K562 (cell line): Measurements from ENCODE around the gene UBXN6. TPM values are rescaled to one million over a fixed set of nuclear protein-coding genes. Genes with fewer than 3 reads are reported as not detected.
A peak's percentile ranks its signal among the peaks of the same experiment; 100 is the strongest.

Experiments
- CBX1 ChIP-seq: sonication (generic); IDR thresholded peaks from 2 replicates; pipeline ENCODE4 v1.6.1; 2016; ENCODE audit warnings: antibody characterized with exemption, low read depth, mild to moderate bottlenecking
- DIDO1 ChIP-seq: fragments of 450-650 bp; IDR thresholded peaks from 2 replicates; pipeline ENCODE4 v1.6.1; 2016; ENCODE audit warnings: low read depth, missing biosample characterization, missing genetic modification characterization
- DMBX1 ChIP-seq: fragments of 250-450 bp; sonication (Bioruptor Pico); IDR thresholded peaks from 2 replicates; pipeline ENCODE4 v1.8.0; 2022; ENCODE audit warnings: inconsistent platforms, mild to moderate bottlenecking, moderate library complexity, borderline replicate concordance
- HIVEP1 ChIP-seq: fragments of 250-450 bp; sonication (Bioruptor Pico); IDR thresholded peaks from 2 replicates; pipeline ENCODE4 v1.4.0; 2020; ENCODE audit warnings: mild to moderate bottlenecking
- JUNB ChIP-seq: fragments of 450-650 bp; formaldehyde crosslinking; conservative IDR thresholded peaks from 2 replicates; pipeline ENCODE4 v1.4.0; 2020; ENCODE audit warnings: mild to moderate bottlenecking
- KDM4B ChIP-seq, 2 experiments: fragments of 450-650 bp in 1 of 2; sonication (generic) in 1 of 2; IDR thresholded peaks; 2 replicates each; pipeline ENCODE4 v1.6.1; 2016 to 2017; ENCODE audit warnings: borderline replicate concordance in 2 of 2, antibody characterized with exemption in 1 of 2, low read depth in 1 of 2, mild to moderate bottlenecking in 1 of 2
- MNT ChIP-seq, 2 experiments: fragments of 450-650 bp; conservative IDR thresholded peaks; 2 replicates each; pipeline ENCODE4 v1.6.1; 2017; ENCODE audit warnings: mild to moderate bottlenecking in 2 of 2, moderate library complexity in 2 of 2
- NRF1 ChIP-seq, 2 experiments: fragments of 450-650 bp; IDR thresholded peaks in 1 of 2; conservative IDR thresholded peaks in 1 of 2; 2 replicates each; pipeline ENCODE4 v1.6.1; 2014; ENCODE audit warnings: mild to moderate bottlenecking in 2 of 2
- POU5F1 ChIP-seq: fragments of 150-350 bp; IDR thresholded peaks from 2 replicates; pipeline ENCODE4 v1.6.1; 2014; ENCODE audit warnings: borderline replicate concordance, low read length, low read depth, mild to moderate bottlenecking; ENCODE audit not compliant: partially characterized antibody
- RAD51 ChIP-seq: fragments of 450-650 bp; IDR thresholded peaks from 2 replicates; pipeline ENCODE4 v1.7.1; 2016; ENCODE audit warnings: low read depth, mild to moderate bottlenecking, borderline replicate concordance
- RB1 ChIP-seq: fragments of 450-650 bp; IDR thresholded peaks from 2 replicates; pipeline ENCODE4 v1.6.1; 2017; ENCODE audit warnings: low read depth, mild to moderate bottlenecking
- RBFOX2 ChIP-seq: fragments of 200-400 bp; formaldehyde crosslinking; IDR thresholded peaks from 2 replicates; pipeline ENCODE4 v1.6.1; 2017; ENCODE audit warnings: low read depth, mild to moderate bottlenecking, low read length, moderate library complexity
- RBM39 ChIP-seq: fragments of 200-400 bp; formaldehyde crosslinking; optimal IDR thresholded peaks from 2 replicates; pipeline ENCODE3; 2018; ENCODE audit warnings: low read depth, low read length
- SMARCA5 ChIP-seq: fragments of 450-650 bp; IDR thresholded peaks from 2 replicates; pipeline ENCODE4 v1.6.1; 2016
- SRSF9 ChIP-seq: fragments of 200-400 bp; formaldehyde crosslinking; IDR thresholded peaks from 2 replicates; pipeline ENCODE4 v1.6.1; 2017; ENCODE audit warnings: low read depth, low read length, borderline replicate concordance
- YY1 ChIP-seq, 3 experiments: IDR thresholded peaks; 2 replicates each; pipeline ENCODE4 v1.6.1; 2011; ENCODE audit warnings: low read length in 2 of 3, mild to moderate bottlenecking in 2 of 3, moderate library complexity in 2 of 3, borderline replicate concordance in 1 of 3, control low read depth in 1 of 3, low read depth in 1 of 3; ENCODE audit not compliant: insufficient read depth in 3 of 3, insufficient replicate concordance in 2 of 3, control insufficient read depth in 1 of 3, insufficient read length in 1 of 3; ENCODE audit errors: extremely low read depth in 1 of 3
- ZC3H11A ChIP-seq: IDR thresholded peaks from 2 replicates; pipeline ENCODE4 v1.6.1; 2012; ENCODE audit warnings: low read depth, low read length, improper control_type of control experiment
- polyA plus RNA-seq, 8 experiments: library from polyadenylated mRNA; depleted of rRNA in 4 of 8; stranded (reverse) in 5 of 8; unstranded in 3 of 8; fragments of >200 nt; fragmentation: Nextera tagmentation in 2 of 8; fragmentation: Illumina TruSeq in 1 of 8; extraction: Ambion mirVana in 2 of 8; extraction: Trizol in 1 of 8; gene quantifications; 2 replicates each; pipeline versions ENCODE4 v1.2.1 to v1.2.3, GENCODE V29; 2011 to 2014; ENCODE audit warnings: inconsistent platforms in 1 of 8, missing spikeins in 1 of 8
- total RNA-seq, 7 experiments: library from RNA; depleted of rRNA in 6 of 7; stranded (reverse); fragments of >200 nt in 6 of 7; fragmentation: Illumina TruSeq in 2 of 7; extraction: Trizol in 2 of 7; gene quantifications; 2 replicates each; pipeline versions ENCODE4 v1.2.1 to v1.2.3, GENCODE V29; 2011 to 2021; ENCODE audit warnings: low replicate concordance in 1 of 7
- TF ChIP-seq, protein P1 (sequence below): fragments of 250-450 bp; sonication (Bioruptor Pico); IDR thresholded peaks from 2 replicates; pipeline ENCODE4 v1.5.0; 2022; ENCODE audit warnings: mild to moderate bottlenecking
- TF ChIP-seq, protein P2 (sequence below): fragments of 450-650 bp; formaldehyde crosslinking; IDR thresholded peaks from 2 replicates; pipeline ENCODE4 v1.4.0; 2020; ENCODE audit warnings: mild to moderate bottlenecking, moderate library complexity
- TF ChIP-seq, protein P3 (sequence below): fragments of 200-800 bp; sonication (Bioruptor generic); IDR thresholded peaks from 2 replicates; pipeline ENCODE4 v1.6.1; 2017; ENCODE audit warnings: missing genetic modification characterization, missing compliant biosample characterization

Gene UBXN6
- total and polyA plus RNA-seq, 9 of the 15 experiments (the other 6 are each of a cell fraction or from before 2014, with no cell fraction given), result 0.48 to 90.2 (median 29.5) TPM

DNA sequence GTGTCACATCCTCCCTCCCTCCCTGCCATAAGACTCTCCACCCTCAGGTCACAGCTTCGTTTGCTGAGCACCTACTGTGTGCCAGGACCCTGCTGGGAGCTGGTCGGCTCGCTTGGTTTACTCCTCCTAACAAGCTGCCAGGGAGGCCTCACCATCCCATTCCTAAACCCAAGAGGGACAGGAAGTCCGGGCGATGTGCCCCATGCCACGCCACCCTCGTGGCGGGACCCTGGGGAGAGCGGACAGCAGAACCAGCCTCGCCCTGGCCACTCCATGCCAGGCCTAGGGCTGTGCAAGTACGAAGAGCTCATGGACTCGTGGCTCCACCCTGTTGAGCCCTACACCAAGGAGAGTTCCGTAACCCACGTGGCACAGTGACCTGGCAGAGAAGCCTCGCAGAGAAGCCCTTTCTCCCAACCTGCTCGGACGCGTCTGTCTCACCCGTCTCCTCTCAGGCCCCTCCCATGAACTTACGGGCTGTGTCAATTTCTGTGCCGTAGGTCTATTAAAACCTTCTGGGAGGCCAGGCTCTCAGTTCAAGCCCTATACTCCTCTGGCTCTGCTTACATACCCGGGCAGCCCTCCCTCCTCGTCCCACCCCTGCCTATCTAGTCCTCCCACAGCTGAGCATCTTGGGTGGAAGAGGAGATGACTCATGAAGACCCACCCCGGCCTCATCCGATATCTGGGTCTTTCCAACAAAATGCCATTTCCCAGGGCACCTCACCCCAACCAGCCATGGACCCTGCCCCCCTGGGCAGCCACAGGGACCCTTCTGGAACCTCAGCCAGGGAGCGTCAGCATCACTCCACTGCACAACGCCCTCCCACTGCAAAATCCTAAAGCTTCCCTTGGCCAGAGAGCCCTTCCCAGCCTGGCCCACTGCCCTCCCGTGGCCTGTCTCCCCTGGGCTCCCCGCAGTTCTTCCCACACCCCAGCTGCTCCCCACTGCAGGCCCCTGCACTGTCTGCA is 2.6 kb downstream of the UBXN6 start (continued):
- TF ChIP-seq SMARCA5, result no peak
- TF ChIP-seq ZC3H11A, result no peak
- no peak for TF ChIP-seq HIVEP1 (CRISPR knock-in tag)
- TF ChIP-seq MNT (conservative IDR thresholded peaks at IDR 0.05), result peak; percentile 38 to 49; a peak in 2 of 4 replicates
- no peak for TF ChIP-seq DMBX1
- peak; percentile 54 for TF ChIP-seq RBFOX2
- TF ChIP-seq YY1 (IDR thresholded peaks at IDR 0.05; ENCODE audit: borderline replicate concordance in 1 of 3, control insufficient read depth in 1 of 3, extremely low read depth in 1 of 3, insufficient read depth in 3 of 3, insufficient read length in 1 of 3, insufficient replicate concordance in 2 of 3, low read depth in 1 of 3, low read length in 2 of 3), result no peak
- TF ChIP-seq DIDO1 (tag), result no peak
- TF ChIP-seq RBM39, result no peak
- TF ChIP-seq POU5F1, result no peak
- TF ChIP-seq CBX1, result no peak
- no peak for TF ChIP-seq JUNB (CRISPR knock-in tag)
- TF ChIP-seq KDM4B (IDR thresholded peaks at IDR 0.05; ENCODE audit: borderline replicate concordance in 2 of 2, low read depth in 1 of 2), result no peak
- TF ChIP-seq, protein P1, sequence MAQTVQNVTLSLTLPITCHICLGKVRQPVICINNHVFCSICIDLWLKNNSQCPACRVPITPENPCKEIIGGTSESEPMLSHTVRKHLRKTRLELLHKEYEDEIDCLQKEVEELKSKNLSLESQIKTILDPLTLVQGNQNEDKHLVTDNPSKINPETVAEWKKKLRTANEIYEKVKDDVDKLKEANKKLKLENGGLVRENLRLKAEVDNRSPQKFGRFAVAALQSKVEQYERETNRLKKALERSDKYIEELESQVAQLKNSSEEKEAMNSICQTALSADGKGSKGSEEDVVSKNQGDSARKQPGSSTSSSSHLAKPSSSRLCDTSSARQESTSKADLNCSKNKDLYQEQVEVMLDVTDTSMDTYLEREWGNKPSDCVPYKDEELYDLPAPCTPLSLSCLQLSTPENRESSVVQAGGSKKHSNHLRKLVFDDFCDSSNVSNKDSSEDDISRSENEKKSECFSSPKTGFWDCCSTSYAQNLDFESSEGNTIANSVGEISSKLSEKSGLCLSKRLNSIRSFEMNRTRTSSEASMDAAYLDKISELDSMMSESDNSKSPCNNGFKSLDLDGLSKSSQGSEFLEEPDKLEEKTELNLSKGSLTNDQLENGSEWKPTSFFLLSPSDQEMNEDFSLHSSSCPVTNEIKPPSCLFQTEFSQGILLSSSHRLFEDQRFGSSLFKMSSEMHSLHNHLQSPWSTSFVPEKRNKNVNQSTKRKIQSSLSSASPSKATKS, result no peak
- peak in 1 of 2 experiments; percentile 2; a peak in 1 of 4 replicates for TF ChIP-seq NRF1 (conservative IDR thresholded peaks at IDR 0.05 in 1 of 2, IDR thresholded peaks at IDR 0.05 in 1 of 2)
- TF ChIP-seq RAD51, result no peak
- TF ChIP-seq, protein P2, sequence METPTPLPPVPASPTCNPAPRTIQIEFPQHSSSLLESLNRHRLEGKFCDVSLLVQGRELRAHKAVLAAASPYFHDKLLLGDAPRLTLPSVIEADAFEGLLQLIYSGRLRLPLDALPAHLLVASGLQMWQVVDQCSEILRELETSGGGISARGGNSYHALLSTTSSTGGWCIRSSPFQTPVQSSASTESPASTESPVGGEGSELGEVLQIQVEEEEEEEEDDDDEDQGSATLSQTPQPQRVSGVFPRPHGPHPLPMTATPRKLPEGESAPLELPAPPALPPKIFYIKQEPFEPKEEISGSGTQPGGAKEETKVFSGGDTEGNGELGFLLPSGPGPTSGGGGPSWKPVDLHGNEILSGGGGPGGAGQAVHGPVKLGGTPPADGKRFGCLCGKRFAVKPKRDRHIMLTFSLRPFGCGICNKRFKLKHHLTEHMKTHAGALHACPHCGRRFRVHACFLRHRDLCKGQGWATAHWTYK, result no peak; the same call in 1 of the 2 replicates
- TF ChIP-seq RB1, result no peak
- TF ChIP-seq SRSF9, result no peak
- TF ChIP-seq, protein P3, sequence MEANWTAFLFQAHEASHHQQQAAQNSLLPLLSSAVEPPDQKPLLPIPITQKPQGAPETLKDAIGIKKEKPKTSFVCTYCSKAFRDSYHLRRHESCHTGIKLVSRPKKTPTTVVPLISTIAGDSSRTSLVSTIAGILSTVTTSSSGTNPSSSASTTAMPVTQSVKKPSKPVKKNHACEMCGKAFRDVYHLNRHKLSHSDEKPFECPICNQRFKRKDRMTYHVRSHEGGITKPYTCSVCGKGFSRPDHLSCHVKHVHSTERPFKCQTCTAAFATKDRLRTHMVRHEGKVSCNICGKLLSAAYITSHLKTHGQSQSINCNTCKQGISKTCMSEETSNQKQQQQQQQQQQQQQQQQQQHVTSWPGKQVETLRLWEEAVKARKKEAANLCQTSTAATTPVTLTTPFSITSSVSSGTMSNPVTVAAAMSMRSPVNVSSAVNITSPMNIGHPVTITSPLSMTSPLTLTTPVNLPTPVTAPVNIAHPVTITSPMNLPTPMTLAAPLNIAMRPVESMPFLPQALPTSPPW, result peak; percentile 93
